Aorta (tissue), 5 donors: ENCODE measurements around the gene USP5. TPM values are rescaled to one million over a fixed set of nuclear protein-coding genes. Genes with fewer than 3 reads are reported as not detected.
"Not testable (repeated sequence)": the region's sequence is repeated elsewhere in the genome, so short reads cannot be mapped to it uniquely, and the experiment has no call there.

ENCODE experiments used
- ATAC-seq: fragments of 200-7000 bp; cut with Tn5 transposase; one replicate; pipeline ENCODE4 v1.9.1; 2022; ENCODE audit warnings: moderate library complexity; ENCODE audit not compliant: low FRiP score
- DNase-seq, 2 donors: peaks; one replicate each; pipeline ENCODE4 v3.0.0-alpha.2; 2020
- H3K27ac ChIP-seq, 2 donors: one replicate each; pipeline ENCODE4 v1.5.1; 2013; ENCODE audit warnings: low read length in 2 of 2, mild to moderate bottlenecking in 2 of 2, moderate library complexity in 2 of 2, control low read depth in 1 of 2, inconsistent platforms in 1 of 2, low read depth in 1 of 2
- H3K27me3 ChIP-seq, 2 donors: one replicate each; pipeline ENCODE4 v1.6.1; 2013; ENCODE audit warnings: control low read depth in 1 of 2, low read length in 1 of 2, mild to moderate bottlenecking in 1 of 2, moderate library complexity in 1 of 2; ENCODE audit not compliant: insufficient read depth in 2 of 2, control insufficient read depth in 1 of 2
- H3K36me3 ChIP-seq, 2 donors: one replicate each; pipeline ENCODE4 v1.6.1; 2013; ENCODE audit warnings: control low read depth in 1 of 2, low read length in 1 of 2, mild to moderate bottlenecking in 1 of 2; ENCODE audit not compliant: insufficient read depth in 2 of 2, control insufficient read depth in 1 of 2
- H3K4me1 ChIP-seq, 2 donors: one replicate each; pipeline ENCODE4 v1.6.1; 2013; ENCODE audit warnings: low read length in 2 of 2, control low read depth in 1 of 2, mild to moderate bottlenecking in 1 of 2, moderate library complexity in 1 of 2; ENCODE audit not compliant: insufficient read depth in 2 of 2, control insufficient read depth in 1 of 2
- H3K4me3 ChIP-seq, 2 donors: one replicate each; pipeline ENCODE4 v1.5.1; 2013; ENCODE audit warnings: low read length in 2 of 2, control low read depth in 1 of 2, mild to moderate bottlenecking in 1 of 2
- H3K9me3 ChIP-seq: one replicate; pipeline ENCODE4 v1.6.1; 2013; ENCODE audit warnings: mild to moderate bottlenecking, low read length; ENCODE audit not compliant: control insufficient read depth
- WGBS, 2 donors: extraction: QIAGEN DNeasy Blood & Tissue Kit; methylation state at CpG; one replicate each; pipeline ENCODE4 v1.1.7; 2013; 5-methylcytosine and 5-hydroxymethylcytosine counted together
- intact Hi-C, 2 donors: fragments of 100-400 bp; cut with DNase I; formaldehyde crosslinking; loops; one replicate each; pipeline versions ENCODE4 v1.14.2 to v1.15.0; 2022
- polyA plus RNA-seq, 2 donors: library from polyadenylated mRNA; stranded (reverse); fragments of 200-250 nt; gene quantifications; one replicate each; pipeline ENCODE4 v1.2.3, GENCODE V29; 2013
- total RNA-seq, 2 donors: library from RNA; stranded (reverse); fragmentation: NEBNext Ultra II Directional; extraction: Animal tissue kit (Norgen Biotek cat#: 25700); gene quantifications; one replicate each; pipeline ENCODE4 v1.2.1, GENCODE V29; 2021
- donor health status: healthy with polysubstance abuse.
- donor health status: Bipolar disorder and iron deficiency.
- donor health status: DM: no; HTN: no; CAD: no.
- donor health status: DM: no; HTN: no; CAD: no.
- donor health status: DM: yes; HTN: yes; CAD: no.

USP5 gene
- total and polyA plus RNA-seq, 4 donors = 26.7 to 64.6 (median 53.2) TPM

- DNase-seq (no peak), ATAC-seq (no peak)
- WGBS, 2 donors = 89 to 95% methylated on average over 16 of the region's 16 CpGs
- Histone ChIP-seq H3K27me3 (no peaks in the 10 kb centered on the region), H3K36me3 (peaks cover 3 to 13% of the 10 kb centered on the region in 2 donors), H3K4me3 (no peak overlapping the region), H3K27ac (no peak overlapping the region), H3K9me3 (no peaks in the 10 kb centered on the region), H3K4me1 (peaks cover 0 to 1% of the 10 kb centered on the region in 2 donors)
- intact Hi-C loops = no loop called here
Observed at GRCh38 chr12:6863586-6864321, 11.8 kb downstream of the USP5 start.

GRCh38 chr12:6865307-6865706 is 13.4 kb downstream of the USP5 start:
- intact Hi-C loops = loop anchor here in 1 of 2 donors (5.0 kb wide), 2 partner anchors 62 to 77 kb away; partner anchors contain the start of genes ATN1, C12orf57 and RNU7-1
- not testable (repeated sequence) for H3K4me3 ChIP-seq, ATAC-seq, H3K9me3 ChIP-seq, H3K4me1 ChIP-seq, DNase-seq, H3K27me3 ChIP-seq, H3K27ac ChIP-seq
- 91% methylated on average over 5 of the region's 5 CpGs for WGBS, 2 donors
- peaks cover 3 to 11% of the 10 kb centered on the region in 2 donors for H3K36me3 ChIP-seq

GRCh38 chr12:6866163-6866919 is 14.4 kb downstream of the USP5 start:
- Histone ChIP-seq H3K9me3 (no peaks in the 10 kb centered on the region), H3K27me3 (no peaks in the 10 kb centered on the region), H3K4me3 (no peak overlapping the region), H3K36me3 (peaks cover 3 to 6% of the 10 kb centered on the region in 2 donors), H3K4me1 (peaks cover 0 to 1% of the 10 kb centered on the region in 2 donors), H3K27ac (peak overlapping the region in 1 of 2 donors; percentile 77)
- 66 to 70% methylated on average over 17 to 19 of the region's 19 CpGs for WGBS, 2 donors
- DNase-seq (no peak), ATAC-seq (no peak)
- intact Hi-C loops = loop anchor here (2.0 to 5.0 kb wide), 3 partner anchors 14 to 76 kb away; partner anchors contain the start of genes ATN1 (in 1 of the 2), C12orf57 (in 1 of the 2), RNU7-1 (in 1 of the 2) and USP5 (in 1 of the 2)

- ATAC-seq = peak; percentile 20
- no peaks in the 10 kb centered on the region for H3K9me3 ChIP-seq
- DNase-seq = peak; percentile 83 to 91
- H3K27me3 ChIP-seq = no peaks in the 10 kb centered on the region
- peak overlapping the region in 1 of 2 donors; percentile 77 for H3K27ac ChIP-seq
- intact Hi-C loops = loop anchor here (2.0 to 5.0 kb wide), 3 partner anchors 14 to 75 kb away; partner anchors contain the start of genes ATN1 (in 1 of the 2), C12orf57 (in 1 of the 2), RNU7-1 (in 1 of the 2) and USP5 (in 1 of the 2)
- peaks cover 0 to 1% of the 10 kb centered on the region in 2 donors for H3K4me1 ChIP-seq
- peak overlapping the region in 1 of 2 donors; percentile 88 for H3K4me3 ChIP-seq
- H3K36me3 ChIP-seq = peaks cover 2 to 3% of the 10 kb centered on the region in 2 donors
- WGBS, 2 donors = 0 to 1% methylated on average over 31 to 33 of the region's 33 CpGs
Observed at GRCh38 chr12:6866920-6867412, 15.0 kb downstream of the USP5 start.

- Histone ChIP-seq H3K27ac (peak within 1 kb of the TSS in 1 of 2 donors; percentile 77), H3K4me3 (peak within 1 kb of the TSS; percentile 71 to 88), H3K27me3 (no peaks in the 10 kb centered on the region), H3K36me3 (peaks cover 2 to 3% of the 10 kb centered on the region in 2 donors), H3K4me1 (peaks cover 0 to 1% of the 10 kb centered on the region in 2 donors), H3K9me3 (no peaks in the 10 kb centered on the region)
- peak; percentile 93 for ATAC-seq
- DNase-seq = peak; percentile 82 to 97
- intact Hi-C loops = loop anchor here (2.0 to 5.0 kb wide), 4 partner anchors 15 to 75 kb away; partner anchors contain the start of genes ATN1 (in 1 of the 2), C12orf57 (in 1 of the 2), RNU7-1 (in 1 of the 2) and USP5 (in 1 of the 2)
- 0% methylated on average over 66 to 86 of the region's 86 CpGs for WGBS, 2 donors
Observed at GRCh38 chr12:6867413-6868210, 15.7 kb downstream of the USP5 start, which contains the start of gene TPI1. TPI1 (plus strand) TSS chr12:6867531; CDS start chr12:6867567, 36 bp downstream.

DNA sequence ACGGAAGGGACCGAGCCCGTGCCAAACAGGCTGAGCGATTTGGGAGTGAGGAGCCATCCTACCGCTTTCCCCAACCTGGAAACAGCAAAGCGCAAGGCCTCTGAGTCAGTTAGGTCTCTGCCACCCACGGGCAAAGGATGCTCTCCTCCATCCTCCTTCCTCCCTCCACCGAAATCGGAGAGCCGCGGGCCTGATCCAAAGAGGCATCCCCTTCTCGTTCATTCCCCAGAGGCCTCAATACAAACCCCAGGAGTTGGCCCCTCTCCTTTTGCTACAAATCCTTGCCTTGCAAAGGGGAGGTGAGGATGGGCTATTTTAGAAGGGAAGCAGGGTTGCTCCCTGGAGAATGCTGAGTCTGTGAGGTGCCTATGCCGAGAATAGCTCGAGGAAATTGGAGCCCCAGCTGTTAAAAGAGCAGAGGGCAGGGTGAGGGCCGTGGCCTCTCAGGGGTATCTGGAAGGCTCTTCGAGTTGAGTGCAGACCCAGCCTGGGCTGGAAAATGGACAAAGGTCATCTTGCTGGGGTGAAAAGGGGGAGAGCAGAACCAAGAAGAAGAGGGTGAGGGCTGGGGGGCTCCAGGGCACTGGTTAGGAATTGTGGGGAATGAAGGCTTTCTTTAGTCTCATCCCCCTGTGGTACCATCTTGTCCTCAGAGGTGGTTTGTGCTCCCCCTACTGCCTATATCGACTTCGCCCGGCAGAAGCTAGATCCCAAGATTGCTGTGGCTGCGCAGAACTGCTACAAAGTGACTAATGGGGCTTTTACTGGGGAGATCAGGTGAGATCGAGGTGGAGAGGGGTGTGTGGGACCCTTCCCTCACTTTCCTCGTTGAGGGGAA is 16.5 kb downstream of the USP5 start:
- DNase-seq (no peak), ATAC-seq (no peak)
- H3K4me1 ChIP-seq = peaks cover 0 to 1% of the 10 kb centered on the region in 2 donors
- 8 to 9% methylated on average over 22 of the region's 22 CpGs for WGBS, 2 donors
- peak overlapping the region; percentile 71 to 88 for H3K4me3 ChIP-seq
- no peaks in the 10 kb centered on the region for H3K9me3 ChIP-seq
- H3K36me3 ChIP-seq = peaks cover 2% of the 10 kb centered on the region in 2 donors
- H3K27ac ChIP-seq = peak overlapping the region in 1 of 2 donors; percentile 11
- no peaks in the 10 kb centered on the region for H3K27me3 ChIP-seq
- intact Hi-C loops = loop anchor here (2.0 to 5.0 kb wide), 3 partner anchors 59 to 74 kb away; partner anchors contain the start of genes ATN1 (in 1 of the 2), C12orf57 (in 1 of the 2) and RNU7-1 (in 1 of the 2)
